Right forelimb (tissue), 1 donor: ENCODE results near the gene P2RY14.

Experiments
- DNase-seq: peaks from one replicate; pipeline ENCODE4 v3.0.0-alpha.2; 2018

Gene P2RY14

DNA sequence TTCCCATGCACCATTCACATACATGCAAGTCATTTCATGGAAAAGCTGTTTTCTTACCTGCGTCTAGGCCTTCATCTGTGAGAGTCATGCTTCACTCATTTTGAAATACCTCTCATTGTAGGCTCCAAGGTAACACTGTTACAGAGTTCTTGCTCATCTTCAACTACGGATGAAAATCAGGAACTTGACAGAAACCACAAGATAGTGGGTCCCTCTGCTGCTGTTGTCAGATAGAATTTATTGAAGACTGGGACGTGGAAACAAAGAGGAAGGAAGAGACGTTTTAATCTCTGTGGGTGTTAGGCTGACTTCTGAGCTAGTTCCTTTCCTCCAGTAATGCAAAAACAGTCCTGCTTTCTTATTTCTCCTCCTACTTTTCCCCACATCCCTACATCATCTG, at the start of gene P2RY14:
Gene P2RY14, minus strand, starts transcription at position 313 of the 400 bp plus-strand sequence. CDS start 64,226 bp downstream, outside the sequence.
- no peak for DNase-seq

DNA sequence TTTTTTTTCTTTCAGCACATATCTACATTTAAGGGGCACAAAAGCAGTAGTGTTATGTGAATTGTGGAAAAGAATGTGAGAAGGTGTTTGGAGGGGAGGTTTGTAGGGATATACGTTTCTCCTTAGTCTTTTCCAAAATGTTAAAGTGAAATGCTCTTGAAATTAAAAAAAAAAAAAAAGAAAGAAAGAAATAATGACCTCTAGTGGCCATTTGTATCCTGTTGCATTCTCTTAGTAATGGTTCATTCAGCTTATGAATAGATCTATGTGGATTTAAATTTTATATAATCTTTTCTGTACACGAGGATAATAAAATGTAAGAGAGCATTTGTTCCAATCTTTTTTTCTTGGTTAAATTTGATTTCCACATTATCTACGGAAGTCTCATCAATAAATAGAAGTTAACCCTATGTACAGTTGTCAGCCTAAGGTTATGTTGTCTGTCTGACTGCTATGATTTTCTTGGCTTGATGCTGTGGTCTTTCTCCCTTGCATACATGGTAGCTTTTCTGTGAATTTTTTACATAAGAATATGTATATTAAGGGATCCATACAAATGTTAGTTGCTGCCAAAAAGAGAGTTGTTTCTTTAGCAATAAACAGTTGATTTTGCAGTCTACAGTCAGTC, 49.3 kb upstream of the P2RY14 start:
- DNase-seq = no peak

DNA sequence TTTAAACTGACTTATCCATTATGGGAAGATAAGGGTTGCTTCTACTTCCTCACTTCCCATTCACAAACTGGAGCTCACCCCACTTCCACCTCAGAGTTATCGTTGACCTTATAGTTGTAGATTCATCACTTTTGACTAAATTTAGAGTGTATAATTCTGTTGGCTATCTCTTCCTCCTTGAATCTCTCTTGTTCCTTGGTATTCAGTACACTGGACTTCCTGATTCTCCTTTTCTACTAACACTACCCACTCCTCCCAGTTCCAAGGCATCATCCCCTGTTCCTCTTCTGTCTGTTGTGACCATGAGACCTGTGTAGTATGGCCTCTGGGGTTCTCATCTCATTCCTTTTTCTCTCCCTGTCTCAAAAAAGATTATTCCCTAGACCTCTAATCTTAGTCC, 44.2 kb upstream of the P2RY14 start:
- no peak for DNase-seq

GRCh38 chr3:151321526-151321925, 43.2 kb upstream of the P2RY14 start:
- DNase-seq = no peak

- DNase-seq = no peak
These were observed 41.8 kb upstream of the P2RY14 start for GRCh38 chr3:151320131-151320530.

DNA sequence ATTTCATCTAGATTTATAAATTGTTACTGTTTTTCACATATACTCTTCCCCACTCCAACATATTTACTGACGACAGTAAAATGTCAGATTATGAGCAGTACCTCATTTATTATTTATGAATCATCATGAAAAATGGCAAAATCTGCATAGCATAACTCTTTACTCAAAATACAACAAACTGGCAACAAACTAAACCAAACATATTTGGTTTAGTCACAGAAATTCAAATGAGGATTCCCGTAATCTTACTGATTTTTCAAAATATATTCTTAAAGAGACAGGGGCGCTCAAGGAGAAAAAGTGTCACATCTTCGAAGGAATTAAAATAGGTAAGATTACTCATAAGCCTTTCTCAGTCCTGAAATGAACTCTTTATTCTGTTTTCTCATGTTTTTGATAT, 41.3 kb upstream of the P2RY14 start:
- DNase-seq = no peak

DNA sequence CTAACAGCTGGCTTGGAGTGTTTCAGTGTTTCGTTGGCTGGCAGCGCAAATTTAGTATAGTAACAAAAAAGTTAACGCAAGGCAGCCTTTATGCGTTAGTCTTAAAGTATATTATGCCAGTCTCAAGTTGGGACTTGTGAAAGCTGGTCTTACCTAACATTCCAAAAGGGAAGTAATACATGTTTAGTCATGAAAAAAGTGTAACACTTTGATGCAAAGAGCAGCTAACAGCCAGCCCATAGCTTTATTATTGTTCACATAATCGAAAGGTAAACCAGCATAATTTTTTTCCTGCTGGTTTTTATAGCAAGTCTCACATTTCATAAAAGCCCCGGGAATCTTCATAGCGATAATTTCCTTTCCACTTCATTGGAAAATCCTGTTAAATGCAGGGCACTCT, 40.6 kb upstream of the P2RY14 start:
- DNase-seq = no peak

DNA sequence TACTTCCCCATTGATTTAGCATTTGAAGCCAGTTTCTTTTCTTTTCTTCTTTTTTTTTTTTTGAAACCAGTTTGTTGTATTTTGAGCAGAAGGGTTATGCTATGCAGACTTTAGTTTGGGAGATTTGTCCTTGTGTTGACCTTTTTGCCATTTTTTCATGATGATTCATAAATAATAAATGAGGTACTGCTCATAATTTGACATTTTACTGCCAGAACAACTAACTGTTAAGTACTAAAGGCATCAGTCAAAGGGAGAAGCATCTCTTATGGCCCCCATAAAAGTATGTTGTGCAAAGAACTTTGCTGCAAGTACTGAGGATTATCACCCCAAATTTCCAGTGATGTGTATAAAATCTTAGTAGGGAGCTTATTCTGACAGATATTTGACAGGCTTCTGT, 40.0 kb upstream of the P2RY14 start:
- DNase-seq = no peak

GRCh38 chr3:151316267-151316991, 38.1 kb upstream of the P2RY14 start, which contains the start of gene GPR87:
TSS of gene GPR87 (minus strand) at chr3:151316820. CDS start at chr3:151300100, 16,720 bp downstream.
- no peak for DNase-seq

- no peak for DNase-seq
These were observed 37.5 kb upstream of the P2RY14 start for GRCh38 chr3:151315846-151316245.

DNA sequence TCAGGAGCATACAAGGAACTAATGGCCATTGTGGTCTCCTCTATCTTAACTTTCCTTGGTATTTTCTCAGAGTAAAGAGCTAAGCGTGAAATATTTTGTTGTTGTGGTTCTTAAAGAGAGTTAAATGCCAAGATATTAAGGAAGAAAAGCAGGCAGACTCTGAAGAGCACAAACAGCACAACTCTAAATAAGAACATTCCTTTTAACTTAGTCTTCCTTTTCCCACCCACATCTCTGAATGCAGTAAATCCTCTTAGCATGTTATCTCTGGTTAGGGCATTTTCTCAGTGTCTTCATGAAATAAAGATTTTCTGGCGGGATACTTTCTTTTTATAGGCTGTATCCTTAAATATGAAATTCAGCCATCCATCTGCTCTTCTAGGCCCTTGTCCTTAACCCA, 36.8 kb upstream of the P2RY14 start:
- no peak for DNase-seq

DNA sequence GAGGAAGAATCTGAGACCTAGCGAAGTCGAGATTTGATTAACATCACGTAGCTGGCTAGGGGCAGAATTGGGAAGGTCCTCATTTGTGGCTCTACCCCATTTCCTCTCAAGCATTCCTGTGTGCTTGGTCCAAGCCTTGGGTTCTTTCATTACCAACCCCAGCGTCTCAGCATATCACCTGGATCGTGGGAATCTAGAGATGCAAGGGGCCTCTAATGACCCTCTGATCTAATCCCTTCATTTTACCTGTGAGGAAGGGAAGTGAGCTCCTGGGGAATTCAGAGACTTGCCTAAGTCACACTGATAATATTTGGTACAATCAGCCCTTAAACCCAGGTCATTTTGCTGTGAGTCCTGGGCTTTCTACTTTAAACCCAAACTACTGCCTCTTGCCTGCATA, 36.3 kb upstream of the P2RY14 start:
- DNase-seq = no peak

DNA sequence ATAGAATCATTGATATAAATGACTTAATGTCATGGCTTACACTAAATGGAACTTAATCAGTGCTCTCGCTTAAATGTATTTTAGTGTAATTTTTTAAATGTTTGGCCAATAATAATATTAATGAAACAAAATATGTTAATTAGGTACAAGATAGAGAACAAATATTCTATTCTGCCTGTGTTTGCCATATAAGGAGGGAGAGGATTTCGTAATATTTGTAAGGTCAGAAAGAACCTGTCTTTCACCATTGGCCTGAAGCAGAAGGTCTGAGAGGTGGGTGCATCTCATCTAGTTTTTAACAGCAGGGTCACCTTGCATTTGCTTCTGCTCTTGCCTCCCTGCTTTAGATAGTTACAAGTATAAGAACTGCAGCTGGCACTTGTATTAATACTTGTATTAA, 35.8 kb upstream of the P2RY14 start:
- DNase-seq = no peak

DNA sequence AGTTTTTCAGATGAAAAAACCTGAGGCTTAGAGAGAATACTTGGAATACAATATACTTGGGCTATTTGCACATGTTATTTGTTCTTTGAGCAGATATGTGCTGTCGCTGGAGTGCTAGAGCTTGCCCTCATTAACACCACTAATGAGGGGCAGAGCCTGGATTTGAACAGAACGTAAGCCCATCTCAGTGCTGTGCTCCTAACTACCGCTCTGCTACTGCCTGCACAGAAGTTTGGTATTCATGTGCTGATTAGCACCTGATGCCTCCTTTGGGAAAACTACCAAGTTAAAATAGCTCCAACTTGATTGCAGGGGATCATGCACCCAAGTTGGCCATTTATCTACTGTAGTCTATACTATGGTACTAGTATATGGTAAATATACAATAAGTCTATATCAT, 34.6 kb upstream of the P2RY14 start:
- DNase-seq = no peak

GRCh38 chr3:151309566-151309965, 31.2 kb upstream of the P2RY14 start:
- DNase-seq = no peak

DNA sequence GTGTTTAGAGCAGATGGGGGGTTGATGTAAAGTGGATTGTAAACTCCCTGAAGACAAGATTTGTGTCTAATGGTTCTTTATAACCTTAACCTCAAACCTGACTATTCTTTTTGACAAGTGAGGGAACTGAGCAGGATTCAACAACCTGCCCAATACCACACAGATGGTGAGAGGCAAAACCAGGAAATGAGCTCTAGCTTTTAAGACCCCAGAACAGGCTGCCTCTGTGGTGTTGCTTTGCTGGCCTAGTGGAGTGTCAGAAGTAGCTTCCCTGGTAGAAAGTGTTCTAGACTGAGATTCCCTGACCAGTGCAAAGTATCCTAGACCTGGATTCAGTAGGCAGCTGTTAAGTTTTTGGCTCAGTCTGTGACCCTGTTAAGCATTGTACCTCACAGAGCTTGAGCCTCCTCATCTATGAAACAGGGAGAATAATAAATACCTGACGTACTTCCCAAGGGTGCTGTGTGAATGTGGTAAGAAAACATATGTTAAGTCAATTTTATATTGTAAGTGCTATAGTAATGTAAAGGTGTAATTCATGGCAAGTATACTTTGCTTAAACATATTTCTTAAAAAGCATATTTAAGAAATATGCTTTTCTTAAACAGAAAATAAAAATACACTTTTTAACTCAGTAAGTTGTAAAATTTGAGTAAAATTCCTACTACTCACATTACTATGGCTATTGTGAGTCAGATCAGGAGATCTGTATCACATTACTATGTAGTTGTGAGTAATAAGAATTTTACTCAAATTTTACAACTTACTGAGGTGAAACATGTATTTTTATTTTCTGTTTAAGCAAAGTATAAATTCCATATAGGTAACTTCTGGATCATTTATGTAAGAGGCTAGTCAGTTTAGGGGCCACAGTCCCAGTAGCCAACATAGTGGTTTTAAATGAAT, 29.5 kb upstream of the P2RY14 start:
- DNase-seq = no peak

DNA sequence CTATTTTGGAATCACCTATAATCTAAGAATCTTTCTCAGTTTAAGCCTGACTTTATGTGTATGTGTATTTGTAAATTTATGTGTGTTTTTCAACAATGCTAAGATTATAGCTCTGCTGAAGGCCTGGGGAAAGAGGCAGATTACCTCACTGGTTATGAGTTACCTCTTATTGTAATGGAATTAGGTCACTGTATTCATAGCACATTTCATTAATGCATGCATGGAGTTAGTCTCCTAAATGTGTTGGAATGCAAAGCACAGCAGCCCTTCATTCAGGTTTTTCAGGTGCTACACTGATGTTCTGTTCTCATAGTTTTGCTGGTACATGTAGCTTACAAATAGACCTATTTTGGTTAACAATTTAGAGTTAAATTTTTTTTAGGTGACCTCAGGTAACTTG, 28.8 kb upstream of the P2RY14 start:
- no peak for DNase-seq

- DNase-seq = no peak
These were observed 27.9 kb upstream of the P2RY14 start for GRCh38 chr3:151306168-151306810.

DNA sequence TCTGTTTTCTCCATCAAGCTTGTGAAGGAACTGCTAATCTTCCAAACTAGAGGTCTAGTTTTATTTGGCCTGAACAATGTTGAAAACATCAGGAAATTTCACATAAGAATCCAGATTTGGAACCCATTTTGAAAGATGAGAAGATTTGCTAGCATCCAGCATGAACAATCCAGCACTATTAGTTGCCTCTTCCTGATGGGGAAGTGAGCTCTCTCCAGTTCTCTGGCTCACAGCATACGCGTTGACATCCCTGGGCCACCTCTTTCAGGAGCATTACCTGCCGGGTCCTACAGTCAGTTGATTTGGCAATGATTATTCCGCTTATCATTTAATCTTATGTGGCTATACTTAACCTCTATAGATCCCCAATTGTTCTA, 27.4 kb upstream of the P2RY14 start:
- no peak for DNase-seq

GRCh38 chr3:151305060-151305774, 26.9 kb upstream of the P2RY14 start:
- DNase-seq = no peak

DNA sequence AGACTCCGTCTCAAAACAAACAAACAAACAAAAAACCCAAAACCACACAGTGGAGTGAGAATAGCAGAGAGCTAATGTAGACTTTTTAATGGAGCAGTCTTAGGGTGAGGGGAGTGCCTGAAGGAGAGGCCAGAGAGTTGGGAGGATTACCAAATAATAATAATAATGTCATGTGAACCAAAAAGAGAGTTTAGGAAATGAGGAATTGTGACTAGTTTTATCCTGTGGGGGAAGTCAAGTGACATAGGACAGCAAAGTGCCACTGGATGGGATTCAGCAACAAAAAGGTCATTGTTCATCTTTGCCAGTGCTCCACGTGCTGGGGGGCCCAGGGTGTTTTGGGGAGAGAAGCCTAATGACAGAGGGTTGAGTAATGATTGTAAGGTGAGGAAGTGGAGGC, 25.4 kb upstream of the P2RY14 start:
- DNase-seq = no peak

DNA sequence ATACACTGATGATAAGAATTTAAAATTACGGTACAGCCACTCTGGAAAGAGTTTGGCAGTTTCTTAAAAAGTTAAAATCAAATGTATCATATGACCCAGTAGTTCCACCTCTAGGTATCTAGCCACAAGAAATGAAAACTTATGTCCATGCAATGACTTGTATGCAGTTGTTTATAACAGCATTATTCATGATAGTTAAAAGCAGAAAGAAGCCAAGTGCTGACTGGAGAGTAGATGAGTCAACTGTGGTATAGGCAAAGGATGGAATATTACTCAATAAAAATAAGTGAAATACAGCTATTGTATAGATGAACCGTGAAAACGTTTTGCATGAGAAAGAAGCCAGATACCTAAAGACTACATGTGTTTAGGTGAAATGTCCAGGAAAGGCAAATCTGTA, 23.4 kb upstream of the P2RY14 start:
- no peak for DNase-seq

DNA sequence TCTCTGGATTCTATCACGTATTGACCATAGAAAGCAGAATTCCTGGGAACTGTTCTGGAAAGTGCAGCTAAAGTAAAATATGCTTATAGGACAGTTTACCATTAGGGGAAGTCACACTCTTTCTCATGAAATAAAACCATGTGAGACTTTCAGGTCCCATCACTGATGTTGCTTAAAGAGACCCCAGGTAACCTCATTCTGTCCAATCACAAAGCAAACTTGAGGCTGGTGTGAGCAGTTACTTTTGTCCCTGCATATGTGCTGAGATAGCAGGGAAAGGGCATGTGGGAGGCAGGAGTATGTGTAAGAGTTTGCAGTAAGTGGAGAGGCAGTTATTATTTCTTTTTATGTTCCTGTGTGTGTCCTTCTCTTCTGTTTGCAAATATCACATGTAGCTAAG, 22.2 kb upstream of the P2RY14 start:
- DNase-seq = no peak
